NCI-H2196 (cell line): ENCODE measurements around the gene CCSER1.
"Not testable (repeated sequence)": the region's sequence is repeated elsewhere in the genome, so short reads cannot be mapped to it uniquely, and the experiment has no call there.

Experiments used
- DNase-seq: peaks from one replicate; lab custom pipeline; 2025; ENCODE audit not compliant: unreplicated experiment; lab: John Stamatoyannopoulos, UW

CCSER1 gene

DNA sequence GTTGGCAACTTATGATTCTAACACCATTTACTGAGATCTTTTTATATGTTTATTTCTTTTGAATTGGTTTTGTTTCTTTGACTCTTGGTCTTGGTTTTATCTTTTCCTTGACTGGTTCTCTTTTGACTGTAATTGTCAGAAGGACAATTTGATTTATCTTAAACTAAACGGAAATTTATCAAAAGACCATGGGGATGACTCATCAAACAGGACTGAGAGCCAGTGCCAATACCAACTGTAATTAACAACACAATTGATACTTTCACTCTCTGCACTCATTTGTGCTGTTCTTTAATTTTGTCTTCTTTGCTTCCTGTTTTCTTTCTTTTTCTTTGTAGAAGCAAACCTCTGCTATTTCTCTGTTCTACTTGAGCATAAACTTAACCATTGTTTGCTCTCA is 776.8 kb downstream of the CCSER1 start:
- DNase-seq, result no peak

GRCh38 chr4:90906239-90906638 is 779.0 kb downstream of the CCSER1 start:
- no peak for DNase-seq

DNA sequence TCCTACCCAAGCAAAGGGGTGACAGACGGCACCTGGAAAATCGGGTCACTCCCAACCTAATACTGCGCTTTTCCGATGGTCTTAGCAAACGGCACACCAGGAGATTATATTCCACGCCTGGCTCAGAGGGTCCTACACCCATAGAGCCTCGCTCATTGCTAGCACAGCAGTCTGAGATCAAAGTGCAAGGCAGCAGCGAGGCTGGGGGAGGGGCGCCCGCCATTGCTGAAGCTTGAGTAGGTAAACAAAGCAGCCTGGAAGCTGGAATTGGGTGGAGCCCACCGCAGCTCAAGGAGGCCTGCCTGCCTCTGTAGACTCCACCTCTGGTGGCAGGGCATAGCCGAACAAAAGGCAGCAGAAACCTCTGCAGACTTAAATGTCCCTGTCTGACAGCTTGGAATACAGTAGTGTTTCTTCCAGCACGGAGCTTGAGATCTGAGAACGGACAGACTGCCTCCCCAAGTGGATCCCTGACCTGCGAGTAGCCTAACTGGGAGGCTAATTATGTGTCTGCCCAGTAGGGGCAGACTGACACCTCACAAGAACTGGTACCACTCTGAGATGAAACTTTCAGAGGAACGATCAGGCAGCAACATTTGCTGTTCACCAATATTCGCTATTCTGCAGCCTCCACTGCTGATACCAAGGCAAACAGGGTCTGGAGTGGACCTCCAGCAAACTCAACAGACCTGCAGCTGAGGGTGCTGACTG is 784.7 kb downstream of the CCSER1 start:
- DNase-seq, result not testable (repeated sequence)

DNA sequence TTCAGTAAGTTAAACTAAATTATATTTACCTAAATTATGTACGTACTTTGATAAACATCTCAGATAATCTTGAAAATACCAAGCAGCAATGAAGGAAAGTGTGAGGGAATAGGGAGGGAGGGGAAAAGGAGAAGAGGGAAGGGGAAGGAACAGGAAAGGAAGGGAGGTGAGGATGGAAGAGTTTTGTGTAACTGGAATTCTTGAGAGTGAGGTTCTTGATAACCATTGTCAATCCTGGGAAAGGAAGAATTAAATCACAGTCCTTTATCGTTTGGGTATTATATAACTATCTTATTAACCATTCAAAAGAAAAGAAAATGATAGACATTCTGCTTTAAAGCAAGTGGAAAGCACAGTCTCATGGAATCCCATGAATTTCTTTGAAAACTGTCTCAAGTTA is 795.0 kb downstream of the CCSER1 start:
- DNase-seq, result no peak

DNA sequence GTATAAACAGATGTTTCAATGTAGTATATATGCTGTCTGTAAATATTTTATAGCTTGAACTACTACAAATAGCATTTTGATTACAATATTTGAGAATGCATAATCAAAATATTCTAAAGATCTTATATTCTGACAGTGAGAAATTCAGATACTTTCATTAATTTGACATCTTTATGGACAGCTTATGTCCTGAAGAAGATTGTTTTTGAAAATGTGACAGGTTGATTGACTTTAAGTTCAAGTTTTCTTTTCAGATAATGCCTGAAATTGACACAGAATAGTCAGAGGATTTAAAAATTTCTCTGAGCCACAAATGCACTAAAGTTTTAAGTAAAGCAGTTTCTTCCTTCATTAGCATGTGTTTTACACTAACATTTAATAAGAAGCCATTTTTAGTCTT is 799.8 kb downstream of the CCSER1 start:
- no peak for DNase-seq

- DNase-seq, result no peak
These were observed 816.1 kb downstream of the CCSER1 start for GRCh38 chr4:90943311-90943710.

- no peak for DNase-seq
These were observed 819.8 kb downstream of the CCSER1 start for GRCh38 chr4:90946945-90947344.

GRCh38 chr4:90950385-90950841 is 823.2 kb downstream of the CCSER1 start:
- DNase-seq, result no peak

DNA sequence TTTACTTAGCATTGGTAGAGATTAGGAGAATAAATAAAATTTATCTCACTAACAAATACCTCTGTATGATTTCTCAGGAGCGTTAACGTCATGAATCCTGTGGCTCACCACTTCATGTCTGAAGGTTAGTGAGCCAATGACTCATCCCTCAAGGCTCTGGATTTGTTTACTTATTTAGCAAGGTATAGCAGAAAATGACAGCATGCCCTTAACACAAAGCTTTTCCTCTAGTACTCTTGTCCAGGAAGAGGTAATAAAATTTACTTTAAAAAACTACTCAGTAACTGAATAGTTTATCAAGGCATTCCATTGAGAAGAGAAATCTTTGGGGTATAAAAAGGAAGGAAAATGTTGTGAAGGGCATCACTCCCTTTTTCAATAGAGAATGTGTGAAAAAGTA is 823.8 kb downstream of the CCSER1 start:
- DNase-seq, result peak; percentile 27

DNA sequence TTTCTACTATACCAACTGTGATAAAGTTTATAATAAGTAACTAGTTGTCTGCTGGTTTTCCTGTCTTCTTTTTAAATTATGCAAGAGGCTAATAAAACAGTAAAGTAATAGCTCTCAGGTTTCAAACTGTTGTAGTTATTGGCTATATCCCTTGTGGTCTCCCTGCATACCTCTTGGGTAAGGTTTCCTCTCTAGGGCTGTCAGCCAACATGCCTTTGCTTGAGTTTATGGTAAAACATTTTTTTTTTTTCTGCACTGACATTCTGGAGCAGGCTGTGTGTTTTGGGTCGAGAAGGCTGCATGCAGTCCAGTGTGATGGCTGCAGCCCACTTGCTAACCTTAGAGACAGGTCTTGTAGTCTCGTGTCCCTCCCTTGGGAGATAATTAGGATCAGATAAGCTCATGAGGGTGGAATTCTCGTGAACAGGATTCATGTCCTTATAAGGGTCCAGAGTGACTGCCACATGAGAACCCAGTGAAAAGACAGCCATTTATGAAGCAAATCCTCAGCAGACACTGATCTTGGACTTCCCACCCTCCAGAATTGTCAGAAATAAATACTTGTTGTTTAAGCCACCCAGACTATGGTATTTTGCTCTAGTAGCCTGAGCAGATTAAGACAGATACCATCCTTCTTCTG is 831.2 kb downstream of the CCSER1 start:
- DNase-seq, result no peak

- DNase-seq, result no peak
These were observed 833.2 kb downstream of the CCSER1 start for GRCh38 chr4:90960433-90960832.

- DNase-seq, result no peak
These were observed 833.6 kb downstream of the CCSER1 start for GRCh38 chr4:90960840-90961239.

- DNase-seq, result no peak
These were observed 842.8 kb downstream of the CCSER1 start for GRCh38 chr4:90970021-90970420.

DNA sequence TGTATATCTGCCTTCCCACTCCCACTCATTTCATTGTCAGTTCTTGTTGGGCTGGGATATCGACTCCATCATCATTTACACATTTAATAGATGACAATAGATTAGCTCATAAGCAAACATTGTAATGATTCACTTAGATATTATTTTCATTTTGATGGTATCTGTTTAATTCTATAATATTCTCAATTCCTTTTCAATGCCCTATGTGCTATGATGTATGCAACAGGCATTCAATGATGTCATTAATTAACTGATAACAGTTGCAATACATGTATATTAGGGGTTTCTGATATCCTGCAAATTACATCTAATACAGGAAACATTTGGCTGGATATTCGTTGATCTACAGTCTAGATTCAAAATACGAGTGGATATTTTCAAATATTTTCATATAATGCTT is 850.5 kb downstream of the CCSER1 start:
- DNase-seq, result no peak

DNA sequence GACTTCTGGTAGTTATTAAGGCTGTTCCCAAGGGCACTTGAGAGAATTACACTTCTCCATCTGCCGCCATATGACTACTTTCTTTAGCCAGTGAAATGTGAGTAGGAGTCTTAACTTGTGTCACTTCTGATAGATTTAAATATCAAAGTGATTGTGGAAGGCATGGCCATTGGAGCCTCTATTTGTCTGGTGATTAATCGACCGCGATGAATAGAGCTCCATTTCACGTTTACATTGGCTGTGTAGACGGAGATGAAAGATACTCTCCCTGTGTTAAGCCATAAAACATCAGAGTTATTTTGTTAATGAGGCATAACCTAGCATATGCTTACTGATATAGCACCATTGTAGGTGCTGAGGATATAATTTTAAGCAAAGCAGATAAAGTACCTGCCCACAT is 852.4 kb downstream of the CCSER1 start:
- no peak for DNase-seq

- DNase-seq, result no peak
These were observed 855.6 kb downstream of the CCSER1 start for GRCh38 chr4:90982813-90983212.

DNA sequence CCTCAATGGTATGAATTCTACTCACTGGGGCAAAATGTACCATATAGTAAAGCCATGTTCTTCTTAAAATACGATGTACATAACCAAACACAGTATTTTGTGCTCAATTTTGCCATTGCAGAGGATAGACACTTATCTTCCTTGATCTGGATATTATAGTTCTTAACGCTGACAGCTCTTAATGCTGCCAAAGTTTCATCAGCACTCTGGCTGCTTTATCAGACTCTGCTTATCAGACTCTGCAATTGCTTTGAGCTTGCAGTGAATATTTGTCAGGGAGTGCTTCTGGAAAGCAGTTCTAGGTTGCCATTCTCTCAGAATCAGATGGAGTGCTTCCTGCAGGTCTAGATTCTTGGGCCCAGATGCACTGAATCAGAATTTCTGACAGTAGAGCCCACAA is 863.1 kb downstream of the CCSER1 start:
- DNase-seq, result no peak

GRCh38 chr4:90992213-90992612 is 865.0 kb downstream of the CCSER1 start:
- no peak for DNase-seq

DNA sequence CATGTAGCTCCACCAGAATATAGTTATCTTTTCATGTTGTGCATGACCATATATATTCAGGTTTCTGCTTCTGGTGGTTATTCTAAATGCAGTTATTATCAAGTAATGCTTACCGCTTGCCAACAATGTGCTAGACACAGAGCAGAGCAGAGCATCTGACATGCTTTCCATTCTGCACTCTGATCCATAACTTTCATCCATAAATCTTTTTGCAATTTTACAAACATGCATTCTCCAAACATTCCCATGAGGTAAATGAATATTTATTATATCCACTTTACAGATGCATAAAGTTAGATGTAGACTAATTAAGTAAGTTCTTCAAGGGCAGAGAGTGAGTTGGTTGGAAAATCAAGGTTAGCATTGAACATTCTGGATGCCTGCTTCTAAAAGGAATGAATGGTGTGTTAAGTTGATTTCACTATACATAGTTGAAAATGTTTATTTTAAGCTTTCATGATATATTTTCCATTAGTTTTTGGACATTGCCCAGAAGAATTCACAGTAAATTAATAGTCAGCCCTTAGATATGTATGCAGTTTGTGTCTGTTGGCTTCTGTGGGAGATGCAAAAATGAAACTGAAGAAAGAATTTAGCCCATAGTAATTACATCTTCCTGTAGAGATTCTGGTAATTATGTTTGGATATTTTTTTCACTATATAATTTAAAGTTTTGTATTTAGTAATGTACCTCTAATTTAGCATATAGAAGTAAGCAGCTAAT is 867.8 kb downstream of the CCSER1 start:
- no peak for DNase-seq

- DNase-seq, result no peak
These were observed 868.8 kb downstream of the CCSER1 start for GRCh38 chr4:90995996-90996395.

- DNase-seq, result no peak
These were observed 869.6 kb downstream of the CCSER1 start for GRCh38 chr4:90996813-90997212.

DNA sequence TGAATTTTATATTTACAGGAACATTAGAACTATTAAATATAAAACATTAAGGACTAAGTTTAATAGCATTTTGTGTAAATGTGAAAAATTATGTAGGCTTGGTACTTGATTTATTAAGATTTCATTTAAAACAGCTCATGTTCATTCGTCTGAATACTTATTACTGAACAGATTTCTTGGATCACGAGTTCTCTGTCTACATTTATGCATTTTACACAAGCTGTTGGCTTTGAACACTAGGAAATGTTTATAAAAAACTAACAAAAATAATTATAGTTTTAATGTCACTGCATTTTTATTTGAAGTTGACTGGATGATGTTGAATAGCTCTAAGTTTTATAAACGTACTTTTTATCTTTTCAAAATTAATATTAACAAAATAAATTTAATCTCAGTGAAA is 888.7 kb downstream of the CCSER1 start:
- DNase-seq, result no peak
